A673 (cell line): ENCODE data around the gene PLXND1.

Source experiments
- CTCF ChIP-seq: fragments of 300-800, 200-600 bp; sonication (generic); conservative IDR thresholded peaks from 2 replicates; pipeline ENCODE4 v1.5.1; 2017; ENCODE audit warnings: low read depth, mild to moderate bottlenecking, antibody characterized with exemption, low read length, moderate library complexity, mixed read lengths
- EZH2 ChIP-seq: fragments of 200-600 bp; sonication (generic); IDR thresholded peaks from 2 replicates; pipeline ENCODE4 v1.6.1; 2017; ENCODE audit warnings: borderline replicate concordance, low read depth, mild to moderate bottlenecking, mixed read lengths, antibody characterized with exemption, low read length; ENCODE audit not compliant: poor library complexity, severe bottlenecking

- TF ChIP-seq EZH2: no peak
- no peak for TF ChIP-seq CTCF
These were observed 67.3 kb downstream of the PLXND1 start for GRCh38 chr3:129539206-129539605.
